Stimulated activated CD4-positive, alpha-beta T cell treated with anti-CD3 and anti-CD28 coated beads, Interleukin-1b, Interleukin-23, amount 100 ng/mL, for 24 hours (primary cell): ENCODE data around the gene NALCN.

Source experiments
- DNase-seq, 4 experiments: peaks; one replicate each; pipeline ENCODE4 v3.0.0-alpha.2; 2020; ENCODE audit warnings: low read depth in 4 of 4, low spot score in 1 of 4

NALCN gene

GRCh38 chr13:101415358-101416174 is 742 bp downstream of the NALCN start:
- no peak for DNase-seq

- DNase-seq = no peak
Observed at GRCh38 chr13:101412076-101412475, 4.2 kb downstream of the NALCN start.

DNA sequence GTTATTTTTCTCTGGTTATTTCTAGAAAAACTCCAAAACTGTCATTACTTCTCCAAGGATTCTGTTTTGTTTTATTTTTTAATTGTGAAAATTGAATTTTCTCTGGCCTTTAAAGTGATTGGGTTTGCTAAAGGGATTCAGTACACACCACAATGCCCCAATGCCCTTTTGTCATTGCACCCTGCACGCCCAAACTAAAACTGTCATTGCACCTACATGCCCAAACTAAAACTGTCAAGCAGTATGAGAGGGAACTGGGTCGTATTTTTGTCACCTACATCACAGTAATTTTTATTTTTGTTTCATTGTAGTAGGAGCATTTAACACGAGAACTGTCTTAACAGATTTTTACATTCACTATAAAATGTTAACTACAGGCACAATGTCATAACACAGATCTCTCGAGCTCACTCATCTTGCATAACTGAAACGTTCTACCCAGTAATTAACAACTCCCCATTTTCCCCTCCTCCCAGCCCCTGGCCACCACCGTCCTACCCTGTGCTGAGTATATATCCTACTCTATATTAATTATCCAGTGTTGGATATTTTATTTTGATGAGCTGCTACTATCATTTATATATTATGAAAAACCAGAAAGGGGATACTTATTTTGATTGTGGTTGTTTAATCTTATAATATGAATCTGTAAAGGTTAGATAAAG is 7.2 kb downstream of the NALCN start:
- DNase-seq = no peak

DNA sequence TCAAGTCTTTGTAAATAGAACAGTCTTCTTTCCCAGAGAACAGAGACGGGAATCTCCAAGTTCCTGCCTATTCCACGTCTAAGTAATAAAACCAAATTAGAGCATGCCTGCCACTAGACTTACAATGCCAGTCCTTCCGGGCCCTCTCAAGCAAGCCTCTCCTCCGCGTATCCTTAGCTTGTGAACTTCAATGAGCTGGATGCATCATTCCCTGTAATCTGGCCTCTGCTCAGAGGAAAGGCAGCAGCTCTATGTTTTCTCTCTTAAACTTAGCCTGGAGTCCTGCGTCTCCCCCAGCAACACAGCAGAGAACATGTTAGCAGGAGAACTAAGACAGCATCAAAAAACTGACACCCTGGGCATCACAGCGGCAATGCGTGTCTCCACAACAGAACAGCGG is 8.2 kb downstream of the NALCN start:
- no peak for DNase-seq

GRCh38 chr13:101406791-101407190 is 9.5 kb downstream of the NALCN start:
- DNase-seq = no peak

GRCh38 chr13:101401196-101401595 is 15.1 kb downstream of the NALCN start:
- no peak for DNase-seq

DNA sequence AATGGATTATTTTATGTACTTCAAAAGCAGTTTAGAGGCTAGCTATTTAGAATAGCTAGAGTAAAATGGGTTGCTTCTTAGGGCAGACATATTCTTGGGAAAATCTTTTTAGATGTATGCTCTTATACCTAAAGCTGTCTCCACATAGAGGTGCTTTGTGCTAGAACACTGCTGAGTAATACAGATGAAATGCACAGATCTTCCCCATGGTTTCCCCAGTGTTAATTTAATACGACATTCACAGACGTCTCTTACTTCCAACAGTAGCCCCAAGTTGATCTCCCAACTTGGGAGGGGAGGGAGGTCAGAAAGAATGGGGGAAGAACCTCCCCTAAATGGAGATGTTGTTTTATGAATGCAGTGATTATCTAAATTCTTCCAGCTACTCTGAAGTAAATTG is 16.9 kb downstream of the NALCN start:
- DNase-seq = no peak

DNA sequence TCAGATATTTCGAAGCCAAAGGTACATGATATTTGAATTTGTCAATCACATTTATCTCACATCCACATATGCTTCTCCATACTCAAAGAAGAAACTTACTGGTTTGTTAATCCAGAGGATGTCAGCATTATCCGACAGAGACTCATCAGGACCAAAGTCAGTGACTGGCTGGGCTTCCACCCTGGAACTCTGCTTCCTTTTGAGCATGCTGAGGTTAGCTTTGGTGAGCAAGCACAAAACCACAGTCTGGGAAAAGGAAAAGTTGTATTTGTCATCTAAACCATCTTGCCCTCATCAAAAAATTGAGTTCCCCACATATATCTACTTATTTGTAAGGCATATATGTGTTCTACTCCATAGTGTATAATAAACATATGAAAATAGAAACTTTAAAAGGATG is 17.4 kb downstream of the NALCN start:
- no peak for DNase-seq

GRCh38 chr13:101398191-101398590 is 18.1 kb downstream of the NALCN start:
- no peak for DNase-seq

GRCh38 chr13:101397742-101398141 is 18.6 kb downstream of the NALCN start:
- no peak for DNase-seq

DNA sequence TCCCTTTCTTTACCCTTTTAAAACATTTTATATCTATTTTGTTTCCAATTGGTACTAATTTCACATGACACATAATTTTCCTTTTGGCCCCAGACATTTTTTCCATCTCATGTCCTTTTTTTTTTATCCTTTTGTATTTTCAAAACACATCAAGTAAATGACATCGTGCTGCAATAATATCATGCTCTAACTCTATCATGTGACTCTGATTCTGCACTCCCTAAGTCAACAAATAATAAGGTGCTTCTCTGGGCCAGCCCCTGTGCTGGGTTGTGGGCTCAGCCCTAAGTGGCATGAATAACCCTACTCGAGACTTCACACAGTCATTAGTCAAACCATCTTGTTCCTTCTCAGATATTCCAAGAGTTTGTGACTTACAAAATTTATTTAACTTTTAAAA is 21.7 kb downstream of the NALCN start:
- no peak for DNase-seq

- DNase-seq = no peak
Observed at GRCh38 chr13:101393140-101393539, 23.2 kb downstream of the NALCN start.

DNA sequence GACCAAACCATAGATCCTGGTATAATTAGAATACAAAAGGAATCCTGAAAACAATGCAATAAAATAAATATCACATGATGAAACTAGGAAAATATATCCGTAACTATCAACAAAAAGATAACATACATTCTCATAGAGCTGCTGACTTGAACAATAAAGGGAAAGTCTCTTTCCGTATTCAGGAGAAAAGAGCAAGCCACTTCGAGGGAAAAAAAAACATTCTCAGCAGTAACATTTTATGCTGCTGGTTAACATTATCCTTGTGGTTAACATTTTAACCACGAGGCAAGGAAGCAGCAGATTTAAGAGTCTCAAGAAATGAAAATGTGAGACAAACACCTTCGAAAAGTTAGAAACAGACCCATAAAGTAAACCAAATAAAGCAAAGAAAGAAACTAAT is 25.8 kb downstream of the NALCN start:
- no peak for DNase-seq

DNA sequence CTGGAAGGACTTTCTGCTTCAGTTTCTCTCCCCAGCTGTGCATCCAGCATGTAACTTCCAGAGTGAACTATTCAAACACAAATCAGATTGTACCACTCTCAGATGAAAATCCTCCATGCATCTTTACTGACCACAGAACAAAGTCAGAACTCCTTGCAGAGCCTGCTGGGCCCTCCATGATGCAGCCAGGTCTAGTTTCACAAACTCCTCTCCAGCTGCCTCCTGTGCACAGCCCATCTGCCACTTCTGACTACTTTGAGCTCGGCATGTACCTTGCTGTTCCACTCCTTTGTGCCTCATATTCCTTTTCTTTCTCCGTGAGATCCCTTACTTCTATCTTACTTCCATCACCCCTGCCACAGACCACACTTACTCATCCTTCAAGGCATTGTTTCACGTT is 31.4 kb downstream of the NALCN start:
- DNase-seq = no peak

DNA sequence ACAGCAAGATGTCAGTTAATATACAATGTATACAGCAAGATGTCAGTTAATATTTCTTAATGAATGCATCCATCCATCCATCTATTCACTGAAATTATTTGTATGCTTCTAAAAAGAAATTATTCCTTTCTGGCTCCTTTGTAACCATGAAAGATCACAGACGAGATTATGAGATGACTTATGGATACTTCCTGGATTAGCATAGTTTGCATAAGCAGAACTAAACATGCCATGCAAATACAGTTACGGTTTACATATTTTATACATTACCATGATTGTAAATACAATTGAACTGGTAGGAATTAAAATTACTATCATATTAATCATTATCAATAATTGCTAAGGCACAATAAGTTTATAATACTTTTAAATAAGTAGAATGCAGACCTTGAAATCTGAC is 32.7 kb downstream of the NALCN start:
- DNase-seq = no peak

DNA sequence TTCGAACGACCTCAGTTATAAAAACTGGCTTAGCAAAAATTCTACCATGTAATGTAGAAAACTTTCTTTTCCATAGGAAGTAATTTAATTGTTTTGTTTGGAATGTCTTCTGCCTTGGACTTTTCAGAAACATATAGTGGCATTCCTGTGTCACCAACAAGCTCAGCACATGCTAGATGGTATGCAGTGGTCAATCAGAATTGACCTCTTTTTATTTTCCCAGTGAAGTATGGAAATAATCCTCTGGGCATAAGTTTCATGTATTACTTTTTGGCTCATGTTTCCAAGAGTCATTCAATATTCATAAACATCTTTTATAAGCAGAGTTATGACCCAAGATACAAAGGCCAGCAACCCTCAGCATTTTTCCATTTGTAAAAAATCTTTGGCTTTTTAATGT is 33.6 kb downstream of the NALCN start:
- no peak for DNase-seq

DNA sequence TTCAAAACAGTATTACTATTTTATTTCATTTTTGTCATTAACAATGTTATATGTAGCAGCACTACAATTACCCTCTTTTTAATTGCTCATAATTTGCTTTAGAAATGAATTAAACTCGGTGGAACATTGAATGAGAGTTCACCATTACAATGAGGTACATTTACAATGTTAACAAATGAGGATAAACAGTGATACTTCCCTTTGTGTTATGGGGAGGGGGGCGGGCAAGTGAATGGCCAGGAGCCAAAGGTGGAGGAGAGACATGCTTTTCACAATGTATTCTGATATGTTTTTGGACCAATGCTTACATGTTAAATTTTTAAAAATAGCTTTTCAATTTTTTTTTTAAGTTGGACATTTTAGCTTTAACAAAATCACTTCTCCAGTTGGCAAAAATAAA is 34.2 kb downstream of the NALCN start:
- no peak for DNase-seq

DNA sequence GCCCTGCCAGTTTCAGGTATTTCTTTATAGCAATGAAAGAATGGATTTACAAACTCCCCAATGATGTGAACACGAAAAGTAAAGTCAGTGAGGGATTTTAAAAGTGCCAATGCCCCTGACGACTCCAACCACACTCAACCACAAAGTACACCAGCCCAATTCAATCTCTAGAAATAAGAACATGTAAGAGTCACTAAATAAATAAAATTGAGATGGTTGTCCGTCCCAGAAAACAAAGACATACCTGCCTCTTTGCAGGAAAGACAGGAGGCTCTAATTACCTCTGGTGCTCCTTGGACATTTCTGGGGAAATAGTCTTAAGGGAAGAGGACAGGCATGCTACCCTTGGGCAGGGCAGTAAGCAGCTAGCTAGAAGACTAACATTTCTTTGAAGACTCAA is 55.8 kb downstream of the NALCN start:
- DNase-seq = no peak

DNA sequence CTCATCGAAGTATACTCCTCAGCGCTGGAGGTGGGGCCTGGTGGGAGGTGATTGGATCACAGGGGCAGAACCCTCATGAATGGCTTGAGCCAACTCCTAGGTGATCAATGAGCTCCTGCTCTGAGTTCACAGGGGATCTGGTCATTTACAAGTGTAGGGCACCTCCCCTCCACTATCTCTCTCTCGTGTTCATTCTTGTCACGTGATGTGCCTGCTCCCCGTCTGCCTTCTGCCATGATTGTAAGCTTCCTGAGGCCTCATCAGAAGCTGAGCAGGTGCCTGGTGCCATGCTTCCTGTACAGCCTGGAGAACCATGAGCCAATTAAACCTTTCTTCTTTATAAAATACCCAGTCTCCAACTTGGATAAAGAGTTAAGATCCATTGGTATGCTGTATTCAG is 61.4 kb downstream of the NALCN start:
- no peak for DNase-seq

DNA sequence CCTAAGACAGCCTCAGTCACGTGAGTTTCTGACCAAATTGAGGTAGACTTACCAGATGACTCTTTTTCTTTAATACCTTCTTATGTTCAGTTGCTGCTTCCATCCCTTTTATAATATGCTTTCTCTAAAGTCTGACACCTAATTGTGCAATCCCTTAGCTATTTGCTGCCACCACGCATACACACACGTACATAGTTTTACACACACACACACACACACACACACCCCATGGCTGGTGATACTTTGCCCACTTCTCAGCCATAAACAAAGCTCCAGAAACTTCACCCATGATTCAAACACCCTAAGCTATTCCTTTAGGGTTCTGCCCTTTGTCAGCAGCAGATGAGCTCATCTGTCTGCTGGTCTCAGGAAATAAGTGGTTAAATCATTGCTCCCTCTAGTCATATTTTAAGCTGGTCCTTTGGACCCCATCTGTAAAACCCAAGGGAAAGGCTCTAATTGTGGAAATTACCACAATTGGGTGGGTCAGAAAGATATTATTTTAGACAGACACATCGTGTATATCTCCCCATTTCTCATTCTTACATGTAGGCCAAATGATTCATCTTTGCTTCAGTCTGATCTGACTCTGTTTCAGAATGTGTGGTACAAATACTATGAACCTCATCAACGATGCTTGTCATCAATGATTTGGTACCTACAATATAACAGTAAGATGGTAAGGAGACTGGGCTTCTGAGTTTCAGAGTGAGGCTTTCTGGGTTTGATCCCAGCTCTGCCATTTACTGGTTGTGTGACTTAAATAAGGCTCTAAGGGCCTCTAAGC is 69.2 kb downstream of the NALCN start:
- no peak for DNase-seq

GRCh38 chr13:101346161-101346560 is 70.1 kb downstream of the NALCN start:
- no peak for DNase-seq

DNA sequence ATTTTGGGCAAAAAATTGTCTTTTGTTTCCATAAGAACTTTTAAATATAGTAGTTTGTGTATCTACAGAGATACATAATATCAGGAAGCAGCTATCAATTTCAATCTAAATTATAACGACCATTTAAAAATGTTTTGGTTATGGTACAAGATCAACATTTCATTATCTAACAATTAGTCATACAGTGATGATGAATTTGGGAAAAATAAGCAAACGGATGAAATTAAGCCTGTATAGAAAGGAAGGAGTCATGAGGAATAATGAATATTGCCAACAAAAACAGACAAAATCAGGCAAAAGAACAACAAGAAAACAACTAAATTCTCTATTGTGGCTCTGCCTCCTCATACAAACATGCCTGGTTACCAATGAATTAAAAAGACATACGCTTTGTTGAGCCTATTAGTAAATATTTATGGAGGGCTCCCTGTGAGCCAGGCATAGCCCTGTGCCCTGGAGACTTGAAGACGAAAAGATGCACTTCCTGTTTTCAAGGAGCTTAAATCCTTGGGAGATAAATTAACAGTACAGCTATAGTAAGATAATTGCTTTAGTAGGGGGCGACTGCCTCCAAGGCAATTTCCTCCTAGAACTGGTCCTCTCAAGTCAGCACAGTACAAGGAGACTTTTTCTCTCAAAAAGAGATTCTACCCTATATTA is 73.0 kb downstream of the NALCN start:
- no peak for DNase-seq
